Iris pigment epithelial cell (primary cell): ENCODE results near the gene RPL7A.
"Not testable (repeated sequence)": the region's sequence is repeated elsewhere in the genome, so short reads cannot be mapped to it uniquely, and the experiment has no call there.

Source experiments
- DNase-seq: peaks from one replicate; pipeline ENCODE4 v3.0.0-alpha.2; 2011; ENCODE audit warnings: low read depth

RPL7A gene

DNA sequence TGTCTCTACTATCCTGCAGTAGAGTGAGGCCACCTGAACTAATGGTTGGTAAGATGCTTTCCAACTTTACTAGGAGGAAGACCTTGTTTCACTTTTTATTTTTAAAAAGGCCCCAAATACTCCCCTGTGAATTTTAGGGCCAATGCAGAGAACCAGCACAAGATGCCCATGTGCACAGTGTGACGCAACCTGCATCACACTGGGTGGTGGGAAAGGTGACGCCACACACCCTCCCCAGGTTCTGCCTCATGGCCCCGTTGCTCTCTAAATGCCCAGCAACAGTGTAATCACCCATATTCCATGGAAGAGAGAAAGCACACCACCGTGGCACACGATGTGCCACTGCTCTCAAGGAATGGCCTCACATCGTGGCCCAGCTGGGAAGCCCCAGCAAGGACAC lies 21.4 kb downstream of the RPL7A start:
- DNase-seq, result no peak

- no peak for DNase-seq
Measured at GRCh38 chr9:133369933-133370332, 21.9 kb downstream of the RPL7A start.

DNA sequence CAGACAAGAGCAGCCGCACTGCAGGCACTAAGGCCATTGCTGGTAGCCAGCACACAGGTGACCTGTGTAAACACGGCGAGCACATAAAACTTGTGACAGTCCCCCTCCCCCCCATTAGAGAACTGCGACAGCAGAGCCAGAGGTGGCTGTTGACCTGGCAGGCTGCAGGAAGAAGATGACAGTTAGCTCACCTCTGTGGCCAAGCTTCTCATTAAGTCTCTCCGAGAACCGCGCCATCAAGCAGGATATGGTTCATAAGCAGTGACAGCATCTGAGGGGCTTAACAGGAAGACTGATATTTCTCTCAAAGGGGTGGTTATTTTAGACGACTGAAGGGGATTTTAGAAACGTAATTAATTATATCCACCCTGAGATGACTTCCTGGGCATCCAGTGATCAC lies 22.7 kb downstream of the RPL7A start:
- no peak for DNase-seq

GRCh38 chr9:133371261-133371711 lies 23.3 kb downstream of the RPL7A start:
- DNase-seq, result peak; percentile 38

DNA sequence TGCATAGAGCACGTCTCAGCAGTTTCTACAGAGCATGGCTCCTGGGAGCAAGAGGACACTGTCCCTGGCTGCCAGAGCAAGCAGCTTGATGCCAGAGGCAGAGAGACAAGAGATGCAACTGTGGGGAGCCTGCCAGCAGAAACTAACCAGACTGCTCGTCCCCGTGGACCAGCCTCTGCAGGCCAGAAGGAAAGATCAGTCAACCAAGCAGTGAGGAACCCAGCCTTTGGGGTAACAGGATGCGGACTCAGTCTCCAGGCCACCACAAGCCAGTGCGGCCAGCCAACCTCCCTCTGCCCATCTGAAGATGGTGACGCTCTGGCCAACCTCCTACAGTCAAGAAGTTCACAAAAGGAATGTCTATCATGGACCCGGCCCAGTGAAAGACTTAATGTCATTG lies 24.1 kb downstream of the RPL7A start:
- no peak for DNase-seq

DNA sequence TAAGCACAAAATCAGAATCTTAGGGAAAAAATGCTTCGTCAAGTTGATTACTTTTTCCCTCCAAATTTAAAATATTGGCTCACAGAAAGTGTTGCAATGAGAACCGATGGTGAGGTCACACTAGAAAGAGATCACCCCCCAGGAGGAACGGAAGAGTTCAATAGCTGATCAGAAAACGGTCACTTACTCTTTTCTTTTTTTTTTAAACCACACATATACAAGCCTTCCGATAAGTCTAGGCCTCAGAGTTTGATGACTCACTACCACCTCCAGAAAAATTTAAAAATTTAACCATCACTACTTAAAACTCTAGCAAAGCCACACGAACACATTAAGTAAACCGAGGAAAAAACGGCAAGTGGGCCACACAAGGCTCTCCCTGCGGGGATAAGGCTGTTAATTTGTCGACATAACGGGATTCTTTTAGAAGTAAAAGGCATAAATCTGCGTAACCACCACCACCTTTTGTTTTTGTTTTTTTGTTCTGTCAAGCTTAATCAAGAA lies 26.6 kb downstream of the RPL7A start:
- DNase-seq, result peak; percentile 73

GRCh38 chr9:133375116-133375723 lies 27.2 kb downstream of the RPL7A start:
- peak; percentile 46 for DNase-seq

DNA sequence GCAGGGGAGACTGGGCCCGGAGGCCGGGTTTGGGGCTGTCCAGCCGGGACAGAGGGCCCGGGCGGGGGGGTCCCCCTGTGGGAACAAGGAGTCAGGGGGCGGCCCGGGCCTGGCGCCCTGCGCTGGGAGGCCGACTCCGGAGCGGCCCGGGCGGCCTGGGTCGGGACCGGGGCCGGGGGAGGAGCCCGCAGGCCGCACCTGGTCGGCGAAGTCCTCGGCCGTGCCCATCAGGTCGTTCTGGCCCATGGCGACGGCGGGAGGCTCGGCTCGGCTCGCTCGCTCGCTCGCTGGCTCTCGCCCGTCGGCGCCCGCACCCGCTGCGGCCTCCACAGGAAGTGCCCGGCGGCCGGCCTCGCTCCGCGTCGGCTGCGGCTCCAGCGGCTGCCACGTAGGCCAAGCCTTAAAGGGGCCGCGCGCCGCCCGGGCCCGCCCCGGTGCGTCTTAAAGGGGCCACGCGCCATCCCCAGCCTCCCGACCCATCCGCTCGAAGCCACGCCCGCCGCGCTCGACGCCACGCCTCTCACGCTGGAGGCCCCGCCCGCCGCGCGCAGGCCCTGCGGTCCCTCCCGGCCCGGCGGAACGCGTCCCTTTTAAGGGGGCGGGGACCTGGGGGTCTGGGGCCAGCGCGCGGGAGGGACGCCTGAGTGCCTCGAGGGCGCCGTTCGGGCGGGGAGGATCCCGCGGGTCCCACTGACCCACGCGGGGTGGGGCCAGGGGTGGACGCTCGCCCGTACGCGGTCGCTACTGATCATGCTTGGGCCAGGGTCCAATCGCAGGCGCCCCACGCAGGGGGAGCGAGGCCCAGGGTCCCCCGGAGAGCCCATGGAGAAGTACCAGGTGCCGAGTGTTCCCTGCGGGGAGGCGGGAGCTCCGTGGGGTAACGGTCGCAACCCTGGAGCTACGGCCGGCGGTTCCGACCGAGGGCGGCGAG lies 28.0 kb downstream of the RPL7A start, which contains the start of the genes STKLD1 and SURF4:
Gene STKLD1, plus strand, starts transcription at position 643 of the 931 bp plus-strand sequence. Its CDS starts 108 bp downstream, at position 751.
Gene SURF4, minus strand, starts transcription at position 337 of the 931 bp plus-strand sequence. Its CDS starts 91 bp downstream, at position 246.
- DNase-seq, result peak; percentile 97

GRCh38 chr9:133377280-133377679 lies 29.3 kb downstream of the RPL7A start:
- DNase-seq, result not testable (repeated sequence)

DNA sequence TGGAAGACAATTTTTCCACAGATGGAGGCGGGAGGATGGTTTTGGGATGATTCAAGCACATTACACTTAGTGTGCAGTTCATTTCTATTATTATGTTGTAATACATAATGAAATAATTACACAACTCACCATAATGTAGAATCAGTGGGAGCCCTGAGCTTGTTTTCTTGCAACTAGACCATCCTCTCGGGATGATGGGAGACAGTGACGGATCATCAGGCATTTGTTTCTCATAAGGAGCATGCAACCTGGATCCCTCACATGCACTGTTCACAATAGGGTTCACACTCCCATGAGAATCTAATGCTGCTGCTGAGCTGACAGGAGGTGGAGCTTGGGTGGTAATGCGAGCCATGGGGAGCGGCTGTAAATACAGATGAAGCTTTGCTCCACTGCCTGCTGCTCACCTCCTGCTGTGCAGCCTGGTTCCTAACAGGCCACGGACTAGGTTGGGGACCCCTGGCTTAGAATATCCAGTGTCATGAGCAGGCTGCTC lies 29.8 kb downstream of the RPL7A start:
- peak; percentile 26 for DNase-seq

DNA sequence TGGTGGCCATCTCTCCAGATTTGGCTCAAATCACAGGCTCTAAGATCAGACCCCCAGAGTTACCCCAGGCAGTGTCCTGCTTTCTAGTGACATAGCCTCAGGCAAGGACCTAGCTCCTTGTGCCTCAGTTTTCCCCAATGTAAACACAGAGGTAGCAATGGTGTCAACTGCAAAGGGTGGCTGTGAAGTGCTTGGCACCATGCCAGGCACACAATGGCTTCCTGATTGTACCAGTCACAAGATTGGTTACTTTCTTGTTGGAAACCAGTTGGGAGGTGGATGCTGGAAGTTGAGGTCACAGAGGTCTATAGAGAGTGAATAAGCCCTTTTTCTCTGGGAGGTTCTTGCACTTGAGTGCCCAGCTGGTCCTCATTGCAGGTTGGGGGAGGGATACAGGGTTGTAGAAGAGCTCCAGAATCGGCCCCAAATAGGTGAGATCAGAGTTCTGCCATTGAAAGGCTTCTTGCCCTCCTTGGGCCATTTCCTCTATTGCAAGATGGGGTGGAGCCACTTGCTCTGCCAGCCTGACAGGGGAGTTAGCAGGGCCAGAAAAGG lies 30.5 kb downstream of the RPL7A start:
- no peak for DNase-seq

- DNase-seq, result no peak
Measured at GRCh38 chr9:133379153-133380086, 31.4 kb downstream of the RPL7A start.

- DNase-seq, result no peak
Measured at GRCh38 chr9:133380734-133381133, 32.7 kb downstream of the RPL7A start.

DNA sequence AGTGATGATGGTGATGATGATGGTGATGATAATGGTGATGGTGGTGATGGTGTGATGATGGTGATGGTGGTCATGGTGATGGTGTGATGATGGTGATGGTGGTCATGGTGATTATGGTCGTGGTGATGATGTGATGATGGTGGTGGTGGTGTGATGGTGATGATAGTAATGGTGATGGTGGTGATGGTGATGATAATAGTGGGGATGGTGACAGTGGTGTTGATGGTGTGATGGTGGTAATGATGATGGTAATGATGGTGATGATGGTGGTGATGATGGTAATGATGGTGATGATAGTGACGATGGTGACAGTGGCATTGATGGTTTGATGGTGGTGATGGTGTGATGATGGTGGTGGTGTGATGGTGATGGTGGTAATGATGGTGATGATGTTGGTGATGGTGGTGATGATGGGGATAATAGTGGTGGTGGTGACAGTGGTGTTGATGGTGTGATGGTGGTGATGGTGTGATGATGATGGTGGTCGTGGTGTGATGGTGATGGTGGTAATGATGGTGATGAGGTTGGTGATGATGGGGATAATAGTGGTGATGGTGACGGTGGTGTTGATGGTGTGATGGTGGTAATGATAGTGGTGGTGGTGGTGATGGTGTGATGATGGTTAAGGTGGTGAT lies 34.6 kb downstream of the RPL7A start:
- DNase-seq, result no peak

DNA sequence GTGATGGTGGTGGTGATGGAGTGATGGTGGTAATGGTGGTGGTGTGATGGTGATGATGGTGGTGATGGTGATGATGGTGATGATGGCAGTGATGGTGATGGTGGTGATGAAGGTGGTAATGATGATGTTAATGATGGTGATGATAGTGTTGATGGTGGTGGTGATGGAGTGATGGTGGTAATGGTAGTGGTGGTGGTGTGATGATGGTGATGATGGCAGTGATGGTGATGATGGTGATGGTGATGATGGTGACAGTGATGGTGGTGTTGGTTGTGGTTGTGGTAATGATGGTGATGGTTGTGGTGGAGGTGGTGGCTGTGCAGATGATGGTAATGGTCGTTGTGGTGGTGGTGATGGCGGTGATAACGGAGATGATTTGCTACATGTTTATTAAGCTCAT lies 35.4 kb downstream of the RPL7A start:
- DNase-seq, result no peak

DNA sequence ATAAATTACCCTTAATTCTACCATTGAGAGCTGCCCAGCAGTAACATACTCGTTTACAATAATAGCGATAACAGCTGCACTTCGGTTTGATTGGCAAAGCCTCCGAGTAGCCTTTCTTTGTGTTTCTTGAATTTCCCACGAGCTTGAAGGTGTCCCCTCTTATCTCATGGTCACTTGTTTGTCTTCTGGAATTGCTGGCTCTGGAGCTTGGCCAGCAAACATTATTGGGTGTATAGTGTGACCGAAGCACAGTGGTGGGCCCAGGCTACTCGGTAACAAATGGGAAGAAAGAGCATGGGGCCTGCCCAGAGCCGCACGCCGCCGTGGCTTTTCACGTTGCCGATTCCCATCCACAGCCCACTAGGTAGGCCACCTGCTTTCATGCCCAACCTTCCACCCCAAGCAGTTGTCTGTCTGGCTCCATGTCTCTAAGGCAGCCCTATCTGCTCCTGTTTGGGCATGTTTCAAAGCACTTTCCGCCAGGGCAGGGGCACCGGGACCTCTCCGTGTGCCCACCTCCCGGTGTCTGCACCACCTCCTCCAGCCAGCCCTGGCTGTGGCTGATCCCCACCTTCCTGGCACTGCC lies 36.8 kb downstream of the RPL7A start:
- no peak for DNase-seq

- DNase-seq, result no peak
Measured at GRCh38 chr9:133385452-133385851, 37.4 kb downstream of the RPL7A start.

- no peak for DNase-seq
Measured at GRCh38 chr9:133386338-133386737, 38.3 kb downstream of the RPL7A start.

- no peak for DNase-seq
Measured at GRCh38 chr9:133387680-133388079, 39.7 kb downstream of the RPL7A start.

- no peak for DNase-seq
Measured at GRCh38 chr9:133389025-133389557, 41.1 kb downstream of the RPL7A start.
